NCI-H1105 treated with DMSO at 0.1 percent for 48 hours (cell line): ENCODE data around the gene EHMT1.

Source experiments
- DNase-seq: peaks from one replicate; lab custom pipeline; 2025; lab: John Stamatoyannopoulos, UW

Gene EHMT1

DNA sequence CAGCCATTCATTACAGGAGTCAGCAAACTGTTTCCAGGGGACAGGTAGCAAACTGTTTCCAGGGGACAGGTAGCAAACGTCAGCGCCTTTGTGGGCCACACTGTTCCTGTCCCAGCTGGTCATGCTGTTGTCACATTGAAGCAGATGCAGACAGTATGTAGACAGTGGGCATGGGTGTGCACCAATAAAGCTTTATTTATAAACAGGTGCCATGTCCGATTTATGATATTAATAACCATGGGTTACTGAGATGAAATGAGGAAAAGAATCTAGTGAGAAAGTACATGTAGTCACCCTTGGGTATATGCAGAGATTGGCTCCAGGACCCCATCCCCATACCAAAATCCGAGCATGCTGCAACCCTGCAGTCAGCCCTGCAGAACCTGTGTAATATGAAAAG lies 122.5 kb downstream of the EHMT1 start:
- DNase-seq, result no peak

DNA sequence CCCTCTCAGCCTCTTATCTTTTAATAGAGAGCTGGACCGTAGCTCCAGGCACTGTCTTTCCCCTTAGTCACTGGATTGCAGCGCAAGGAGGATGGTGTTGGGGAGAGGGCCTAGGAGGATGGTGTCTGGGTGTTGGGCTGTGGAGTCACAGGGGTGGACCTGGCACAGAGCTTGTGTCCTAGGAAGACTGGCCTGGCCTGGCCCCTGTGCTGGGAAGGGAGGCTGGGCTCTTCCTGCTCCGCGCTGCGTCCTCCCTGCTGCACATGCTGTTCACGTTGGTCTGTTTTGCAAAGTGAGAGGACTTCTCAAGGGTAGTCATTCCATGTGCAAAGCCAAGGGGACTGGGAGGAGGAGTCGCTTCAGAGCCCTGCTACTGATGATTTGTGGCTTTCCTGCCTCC lies 123.9 kb downstream of the EHMT1 start:
- no peak for DNase-seq

DNA sequence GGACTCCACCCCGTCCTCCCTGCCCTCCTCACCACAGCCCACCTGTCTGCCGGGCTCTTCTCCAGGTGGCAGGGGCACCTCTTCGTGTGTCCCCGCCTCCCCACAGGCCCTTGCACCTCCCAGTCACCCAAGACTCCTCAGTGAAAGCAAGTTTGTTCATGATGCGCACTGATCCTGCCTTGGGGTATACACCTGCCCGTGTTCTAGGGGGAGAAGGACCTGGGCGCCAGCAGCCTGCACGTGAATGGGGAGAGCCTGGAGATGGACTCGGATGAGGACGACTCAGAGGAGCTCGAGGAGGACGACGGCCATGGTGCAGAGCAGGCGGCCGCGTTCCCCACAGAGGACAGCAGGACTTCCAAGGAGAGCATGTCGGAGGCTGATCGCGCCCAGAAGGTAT lies 124.9 kb downstream of the EHMT1 start:
- no peak for DNase-seq

DNA sequence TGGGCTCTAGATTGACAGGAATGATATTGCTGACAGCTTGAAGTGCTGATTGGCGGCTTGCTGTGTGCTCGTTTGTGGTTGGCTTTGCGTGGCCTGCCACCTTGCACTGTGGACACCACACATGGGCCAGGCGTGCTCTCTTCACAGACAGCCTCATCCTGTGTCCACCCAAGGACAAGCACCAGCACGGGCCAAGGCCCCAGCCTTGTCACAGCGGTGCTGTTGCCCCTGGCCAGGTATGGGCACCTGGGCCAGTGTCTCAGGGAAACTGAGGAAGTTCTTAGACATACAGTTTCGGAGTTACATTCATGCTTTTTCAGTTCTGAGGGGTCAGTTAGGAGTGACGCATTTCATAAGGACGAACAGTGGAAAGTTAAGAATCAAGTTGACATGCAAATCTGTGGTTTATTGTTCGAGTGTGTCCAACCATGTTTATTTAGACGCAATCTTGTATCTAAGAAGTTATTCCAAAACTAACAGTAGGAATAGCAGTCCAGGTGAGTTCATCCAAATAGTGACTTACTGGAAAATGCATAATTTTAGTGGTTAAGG lies 125.9 kb downstream of the EHMT1 start:
- DNase-seq, result no peak

DNA sequence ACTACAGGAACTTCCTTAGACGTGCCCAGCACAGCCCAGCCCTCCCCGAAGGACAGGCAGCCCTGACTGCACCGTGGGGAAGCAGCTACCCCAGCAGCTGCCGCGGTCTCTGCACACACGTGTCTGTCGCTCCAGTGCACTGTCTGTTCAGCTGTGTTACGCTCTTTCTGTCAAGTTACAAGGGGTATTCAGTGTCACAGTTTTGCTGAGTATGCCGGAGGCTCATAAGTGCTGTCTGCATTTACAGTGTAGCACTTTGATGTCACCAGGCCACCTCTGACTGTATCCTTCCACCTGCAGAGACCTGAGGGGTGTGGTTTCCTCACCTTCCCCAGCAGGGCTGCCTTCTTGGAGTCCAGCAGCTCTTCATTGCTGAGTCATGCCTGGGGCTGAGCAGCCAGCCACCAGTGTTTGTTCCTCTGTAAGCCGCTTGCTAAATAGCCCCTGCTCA lies 126.8 kb downstream of the EHMT1 start:
- no peak for DNase-seq

DNA sequence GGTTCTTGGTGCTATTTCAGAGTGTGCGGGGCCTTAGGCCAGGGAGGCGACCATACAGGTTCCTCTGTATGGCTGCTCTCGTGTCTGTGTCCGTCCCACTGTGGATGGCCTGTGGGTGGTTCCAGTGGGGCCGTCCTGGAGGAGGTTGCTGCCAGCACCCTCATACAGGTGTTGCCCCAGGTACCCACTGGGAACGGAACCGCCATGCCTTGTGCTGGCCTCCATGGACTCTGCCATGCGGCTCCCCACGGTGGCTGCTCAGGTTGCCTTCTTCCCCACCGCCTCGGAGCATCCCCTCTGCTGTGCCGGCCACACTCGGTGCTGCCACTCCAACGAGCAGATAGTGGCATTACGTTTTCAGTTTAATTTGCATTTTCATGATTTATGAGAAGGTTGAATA lies 129.5 kb downstream of the EHMT1 start:
- DNase-seq, result no peak

DNA sequence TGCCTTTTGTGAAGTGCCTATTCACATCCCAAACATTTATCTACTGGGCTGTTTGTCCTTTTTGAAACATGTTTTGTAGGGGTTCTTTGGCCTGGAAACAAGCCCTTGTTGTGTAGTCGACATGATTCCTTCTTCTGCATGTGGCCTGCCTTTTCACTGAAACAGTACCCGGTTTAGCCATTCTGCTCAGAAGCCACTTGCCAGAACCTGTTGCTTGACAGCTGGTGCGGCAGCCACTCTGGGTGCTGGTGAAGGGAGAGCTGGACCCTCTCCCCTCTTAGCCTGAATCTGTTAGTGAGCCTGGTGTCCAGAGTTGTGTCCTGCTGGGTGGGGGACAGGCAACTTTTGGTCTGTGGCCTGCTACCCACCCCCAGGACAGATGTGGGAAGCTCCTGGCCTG lies 129.9 kb downstream of the EHMT1 start:
- DNase-seq, result no peak

DNA sequence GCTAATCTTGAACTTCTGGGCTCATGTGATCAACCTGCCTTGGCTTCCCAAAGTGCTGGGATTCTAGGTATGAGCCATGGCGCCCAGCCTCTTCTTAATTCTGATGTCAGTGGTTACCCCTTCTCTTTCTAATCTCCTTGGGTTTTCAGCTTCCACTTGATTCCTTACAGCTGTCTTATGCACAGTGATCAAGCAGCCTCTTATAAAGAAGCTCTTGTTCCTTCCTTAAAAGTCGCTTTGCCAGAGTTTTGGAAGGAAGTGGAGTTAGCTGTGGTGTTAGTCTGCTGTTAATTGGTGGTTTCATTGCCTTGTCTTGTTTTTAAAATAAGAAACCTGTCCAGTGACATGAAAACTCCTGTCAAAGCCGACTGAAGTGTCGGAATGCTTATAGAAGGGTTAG lies 130.7 kb downstream of the EHMT1 start:
- no peak for DNase-seq

DNA sequence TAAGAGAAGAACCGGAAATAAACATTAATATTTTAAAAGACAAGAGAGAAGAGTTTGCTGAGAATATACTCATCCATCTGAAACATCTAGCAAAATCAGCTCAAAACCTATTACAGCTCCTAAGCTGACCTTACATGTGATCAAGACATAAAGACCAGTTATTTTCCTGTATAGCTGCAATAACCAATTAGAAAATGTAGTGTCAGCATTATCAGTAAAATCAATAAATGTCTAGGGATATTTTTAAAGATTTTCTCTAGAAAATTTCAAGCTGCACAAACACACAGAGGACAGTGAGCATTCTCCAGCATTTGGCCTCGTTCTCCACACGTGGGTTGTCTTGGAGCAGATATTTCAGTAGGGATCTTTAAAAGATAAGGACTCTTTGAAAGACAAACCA lies 131.2 kb downstream of the EHMT1 start:
- no peak for DNase-seq

DNA sequence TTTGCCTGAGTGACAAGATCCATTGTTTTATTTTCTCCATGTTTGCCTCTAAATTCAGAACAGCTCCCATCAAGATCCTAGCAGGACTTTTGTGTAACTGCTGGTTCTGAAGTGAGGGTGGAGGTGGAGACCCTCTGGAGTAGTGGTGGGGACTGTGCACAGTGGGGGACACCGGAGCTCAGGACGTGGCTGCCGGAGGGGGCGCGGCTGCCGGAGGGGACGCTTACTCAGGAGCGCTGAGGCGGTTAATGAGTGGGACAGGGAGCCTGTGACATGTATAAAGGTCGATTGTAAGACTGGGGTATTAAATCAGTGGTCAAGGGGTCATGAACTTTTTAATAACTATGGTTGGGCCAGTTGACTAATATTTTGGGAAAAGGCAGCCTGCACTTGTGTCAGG lies 131.8 kb downstream of the EHMT1 start:
- DNase-seq, result no peak

DNA sequence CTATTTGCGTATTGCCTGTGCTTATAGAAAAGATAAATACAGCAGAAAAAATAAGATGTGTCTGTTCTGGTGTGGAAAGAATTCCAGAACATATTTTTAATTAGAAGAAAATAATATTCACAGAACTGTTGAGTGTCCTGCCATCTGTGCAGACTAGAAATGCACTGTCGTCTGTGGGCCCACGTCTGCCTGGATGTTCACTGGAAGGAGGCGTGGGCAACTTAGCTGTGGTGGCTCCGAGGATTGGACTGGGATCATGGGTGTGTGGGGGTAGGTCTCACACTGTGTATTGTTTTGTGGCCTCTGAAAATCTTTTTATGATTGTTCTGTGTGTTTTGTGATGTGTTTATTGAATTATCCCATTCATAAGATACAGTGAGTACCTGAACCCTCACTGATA lies 132.8 kb downstream of the EHMT1 start:
- DNase-seq, result no peak

DNA sequence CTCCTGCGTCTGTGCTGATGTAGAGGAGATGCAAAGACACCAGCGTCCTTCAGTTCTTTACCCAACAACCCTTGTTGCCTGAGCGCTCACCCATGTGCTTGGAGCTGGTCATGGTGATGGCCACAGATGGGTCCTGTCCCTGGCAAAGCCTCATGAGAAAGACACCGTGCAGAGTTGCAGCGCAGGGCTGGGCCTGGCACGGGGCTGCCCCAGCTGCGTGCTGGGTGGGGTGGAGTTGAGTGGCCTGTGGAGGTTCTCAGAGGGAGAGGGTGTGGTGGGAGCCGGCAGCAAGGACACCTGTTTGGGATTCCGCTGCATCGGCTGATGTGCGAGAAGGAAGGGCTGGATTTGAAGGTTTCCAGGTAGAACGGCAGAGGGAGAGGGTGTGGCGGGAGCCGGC lies 133.6 kb downstream of the EHMT1 start:
- DNase-seq, result no peak

DNA sequence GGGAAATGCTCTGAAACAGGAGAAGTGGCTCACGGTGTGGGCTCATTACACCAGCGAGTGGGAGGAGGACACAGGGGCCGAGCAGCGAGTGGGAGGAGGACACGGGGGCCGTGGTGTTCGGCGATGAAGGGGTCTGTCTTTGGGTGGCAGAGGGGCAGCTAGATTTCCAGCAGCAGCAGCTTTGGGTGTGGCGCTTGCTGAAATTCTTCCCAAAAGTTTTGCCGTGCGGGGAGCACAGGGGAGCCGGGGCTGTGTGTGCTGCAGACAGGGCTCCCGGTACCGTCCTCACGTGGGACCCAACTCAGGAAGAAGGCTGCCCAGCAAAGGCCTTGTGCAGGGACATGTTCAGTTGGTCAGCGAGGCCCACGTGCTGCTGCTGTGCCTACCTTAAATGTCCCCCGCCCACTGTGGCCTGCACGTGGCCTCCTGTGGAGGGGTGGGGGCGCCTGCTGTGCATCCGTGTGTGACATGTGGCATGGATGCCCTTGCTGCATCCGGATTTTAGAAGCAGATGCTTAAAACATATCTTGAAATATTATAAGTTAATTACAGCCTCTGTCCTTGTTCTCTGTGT lies 134.5 kb downstream of the EHMT1 start:
- no peak for DNase-seq

DNA sequence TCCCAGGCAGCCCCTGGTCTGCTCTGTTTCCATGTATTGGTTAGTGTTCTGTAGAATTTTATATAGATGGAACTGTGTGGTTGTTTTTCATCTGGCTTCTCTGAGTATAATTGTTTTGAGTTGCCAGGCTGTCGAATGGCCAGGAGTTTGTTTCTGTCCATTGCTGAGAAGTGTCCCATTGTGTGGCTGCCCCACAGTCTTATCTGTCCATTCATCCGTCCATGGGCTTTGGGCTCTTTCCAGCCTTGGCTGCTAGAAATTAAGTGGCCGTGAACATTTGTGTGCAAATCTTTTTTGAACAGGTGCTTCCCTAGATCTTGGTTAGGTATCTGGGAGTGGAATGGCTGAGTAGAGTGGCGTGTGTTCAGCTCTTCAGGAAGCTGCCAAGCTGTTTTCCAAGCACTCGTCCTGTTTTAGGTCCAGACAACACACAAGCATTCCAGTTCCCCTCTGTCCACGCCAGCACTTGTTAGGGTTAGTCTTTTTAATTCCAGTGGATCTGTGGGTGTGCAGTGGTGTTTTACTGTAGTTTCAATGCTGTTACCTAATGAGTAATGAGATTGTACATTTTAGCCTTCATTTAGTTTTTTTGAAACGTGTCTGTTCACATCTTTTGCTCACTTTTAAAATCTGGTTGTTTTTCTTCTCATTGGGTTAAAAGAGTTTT lies 136.6 kb downstream of the EHMT1 start:
- DNase-seq, result no peak

DNA sequence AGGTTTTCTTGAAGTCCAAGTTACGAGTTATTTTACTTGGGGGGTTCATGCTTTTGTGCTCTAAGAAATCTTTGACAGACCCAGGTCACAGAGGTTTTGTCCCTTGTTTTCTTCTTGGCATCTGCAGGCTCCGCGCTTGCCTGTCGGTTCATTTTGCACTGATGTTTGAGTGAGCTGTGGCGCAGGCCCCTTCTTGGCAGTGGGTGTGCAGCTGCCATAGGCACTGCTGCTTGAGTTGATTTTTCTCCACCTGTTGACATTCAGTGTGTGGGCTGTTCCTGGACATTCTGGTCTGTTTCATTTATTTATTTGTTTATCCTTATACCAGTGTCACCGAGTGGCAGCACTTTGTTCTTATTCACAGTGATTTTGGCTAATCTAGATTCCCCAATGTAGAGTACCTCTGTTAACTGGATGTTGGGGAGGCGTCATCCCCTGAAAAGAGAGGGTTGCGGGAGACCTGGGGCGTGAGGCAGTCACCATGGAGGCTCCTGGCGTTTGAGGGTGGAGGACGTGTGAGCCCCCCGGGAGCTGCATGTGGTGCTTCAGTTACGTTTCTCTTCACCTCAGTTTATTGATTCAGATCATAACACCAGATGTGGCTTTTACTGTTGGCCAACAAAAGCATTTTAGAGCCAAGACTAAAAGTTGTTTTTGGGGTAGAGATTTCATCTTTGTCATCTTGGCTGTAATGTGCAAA lies 137.4 kb downstream of the EHMT1 start:
- DNase-seq, result no peak

DNA sequence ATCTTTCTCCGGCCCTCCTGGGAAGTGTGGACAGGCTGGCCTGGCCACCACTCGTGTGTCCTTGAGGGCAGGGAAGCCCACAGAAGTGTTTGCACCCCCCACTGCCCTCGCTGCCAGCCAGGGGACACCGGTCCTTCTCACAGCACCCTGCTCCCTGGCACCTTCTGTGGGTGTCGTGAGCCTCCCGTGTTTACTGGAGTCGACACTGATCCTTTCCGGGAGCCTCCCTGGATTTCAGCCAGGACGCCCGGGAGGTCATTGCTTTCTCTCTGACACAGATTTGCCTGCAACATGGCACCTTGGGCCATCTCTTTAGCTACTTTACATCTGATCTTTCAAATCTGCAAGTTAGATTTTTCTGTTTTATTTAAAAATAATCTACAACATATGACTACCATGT lies 138.3 kb downstream of the EHMT1 start:
- no peak for DNase-seq

DNA sequence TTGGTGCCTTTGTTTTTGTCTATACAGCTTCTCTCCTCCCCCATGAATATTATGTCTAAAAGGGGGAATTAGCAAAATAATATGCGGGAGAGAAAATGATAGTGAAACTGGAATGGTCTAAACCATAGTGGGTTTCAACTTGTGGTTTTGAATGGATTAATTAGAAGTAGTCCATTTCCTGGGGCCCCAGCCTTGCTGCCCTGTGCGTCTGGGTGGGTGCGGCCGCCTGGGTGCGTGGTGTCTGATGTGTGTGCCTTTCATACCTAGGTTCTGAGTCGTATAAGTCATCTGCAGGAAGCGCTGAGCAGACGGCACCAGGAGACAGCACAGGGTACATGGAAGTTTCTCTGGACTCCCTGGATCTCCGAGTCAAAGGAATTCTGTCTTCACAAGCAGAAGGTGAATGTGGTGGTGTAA lies 138.8 kb downstream of the EHMT1 start:
- DNase-seq, result no peak

DNA sequence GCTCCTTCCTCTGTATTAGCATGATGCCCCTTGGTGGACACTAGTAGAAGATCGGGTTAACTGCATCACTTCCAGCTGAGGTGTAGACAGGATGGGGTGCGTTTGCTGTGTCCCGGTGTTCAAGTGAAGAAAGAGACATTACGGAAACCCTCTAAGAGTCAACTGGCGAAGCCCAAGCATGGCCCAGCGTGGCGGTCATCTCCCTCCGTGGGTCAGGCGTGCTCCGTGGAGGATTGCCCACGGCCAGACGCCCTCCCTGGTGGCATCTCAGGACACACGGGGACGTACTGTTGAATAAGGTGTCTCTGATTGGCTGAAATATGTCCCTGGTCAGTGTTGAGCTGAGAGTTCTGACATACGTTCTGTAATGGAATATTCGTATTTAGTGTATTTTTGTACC lies 139.3 kb downstream of the EHMT1 start:
- DNase-seq, result no peak

DNA sequence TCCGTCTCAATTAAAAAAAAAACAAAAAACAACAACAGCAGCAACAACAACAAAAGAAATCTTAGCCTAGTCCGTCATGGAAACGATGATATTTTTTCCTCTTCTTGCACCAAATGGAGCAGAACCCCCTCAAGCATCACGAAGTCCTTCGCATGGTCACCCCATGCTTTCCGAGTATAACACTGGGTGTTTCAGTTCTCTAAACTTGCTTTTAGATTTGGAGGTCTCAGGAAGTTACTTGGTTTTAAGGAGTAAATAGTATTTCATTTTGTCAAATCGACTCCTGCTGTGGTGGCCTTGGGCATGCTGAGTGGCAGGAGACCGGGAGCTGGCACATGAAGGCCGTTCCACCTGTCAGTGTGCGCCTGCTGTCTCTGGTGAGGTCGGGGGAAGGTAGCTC lies 140.3 kb downstream of the EHMT1 start:
- DNase-seq, result no peak

DNA sequence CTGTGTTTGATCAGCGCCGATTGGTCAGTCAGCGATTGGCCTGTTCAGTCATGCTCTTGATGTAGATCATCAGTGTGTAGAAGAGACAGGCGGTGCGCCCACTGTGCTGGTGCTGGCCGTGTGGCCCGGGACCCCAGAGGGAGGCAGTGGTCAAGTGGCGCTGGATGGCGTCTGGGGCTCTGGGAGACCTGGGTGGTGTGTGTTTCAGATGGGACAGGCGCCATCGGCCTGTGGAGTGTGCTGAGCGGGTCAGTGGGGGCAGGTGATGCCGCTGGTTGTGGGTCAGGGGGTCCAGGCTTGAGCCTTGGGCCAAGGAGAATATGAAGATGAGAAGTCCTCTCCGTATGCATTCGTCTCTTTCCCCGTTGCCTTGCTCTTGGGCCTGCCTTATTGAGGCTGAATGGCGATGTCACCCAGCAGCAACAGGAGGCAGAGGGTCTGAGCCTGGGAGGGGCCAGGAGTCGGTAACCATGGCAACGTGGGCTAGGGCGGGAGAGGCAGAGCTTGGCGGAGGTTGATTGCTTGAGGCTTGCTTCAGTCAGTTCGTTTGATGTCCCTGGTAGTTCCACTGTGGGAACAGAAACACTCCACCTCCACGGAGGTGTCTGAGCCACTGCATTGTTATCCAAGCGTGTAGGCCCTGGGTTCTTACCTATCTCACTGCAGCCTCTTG lies 141.0 kb downstream of the EHMT1 start:
- no peak for DNase-seq

DNA sequence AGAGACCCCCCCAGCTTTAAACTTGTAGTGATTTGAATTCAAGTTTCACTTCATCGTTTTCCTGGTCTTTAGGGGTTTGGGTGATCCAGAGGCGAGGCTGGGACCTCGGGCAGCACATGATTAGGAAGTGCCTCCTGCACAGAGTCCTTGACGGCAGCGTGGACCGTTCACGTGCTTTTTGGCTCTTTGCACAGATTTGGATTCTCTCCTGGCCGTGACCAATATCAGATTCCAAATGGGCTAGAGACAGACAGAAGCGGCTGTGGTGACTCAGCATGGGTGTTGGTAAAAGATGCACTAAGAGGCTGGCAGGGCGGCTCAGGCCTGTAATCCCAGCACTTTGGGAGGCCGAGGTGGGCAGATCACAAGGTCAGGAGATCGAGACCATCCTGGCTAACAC lies 141.6 kb downstream of the EHMT1 start:
- no peak for DNase-seq

DNA sequence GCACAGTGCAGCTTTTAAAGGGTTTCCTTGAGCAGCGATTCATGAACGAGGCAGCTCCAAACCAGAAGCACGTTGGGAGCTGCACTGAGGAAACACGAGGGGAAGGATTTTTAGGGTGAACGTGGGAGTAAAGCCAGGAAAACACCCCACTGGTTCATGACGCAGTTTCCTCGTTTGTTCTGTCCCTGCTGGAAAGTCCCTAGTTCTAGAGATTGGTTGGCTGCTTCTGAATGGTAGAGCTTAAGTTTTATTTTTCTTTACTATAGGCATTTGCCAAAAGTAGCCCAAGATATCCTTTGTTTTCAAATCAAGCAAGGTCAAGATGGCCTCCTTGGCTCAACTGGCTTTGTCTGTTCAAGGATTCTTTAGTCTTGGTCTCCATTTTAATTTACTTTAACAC lies 142.2 kb downstream of the EHMT1 start:
- DNase-seq, result no peak

DNA sequence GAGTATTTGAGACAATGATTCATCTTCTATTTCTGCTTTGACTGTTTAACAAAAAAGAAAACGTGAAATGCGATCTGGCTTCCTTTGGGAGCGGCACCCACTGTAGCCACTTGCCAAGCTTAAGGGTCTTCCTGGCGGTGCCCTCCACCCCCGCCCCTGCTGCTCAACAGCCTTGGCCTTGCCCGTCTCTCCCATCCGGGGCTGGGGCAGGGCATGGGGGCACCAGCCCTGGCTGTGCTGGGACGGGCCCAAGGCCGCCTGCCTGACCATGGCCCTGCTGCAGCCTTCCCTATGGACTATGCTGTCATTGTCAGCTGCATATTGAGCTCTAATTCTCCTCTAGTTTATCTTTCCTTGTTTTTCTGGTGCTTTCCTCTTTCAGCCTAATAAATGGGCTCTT lies 143.0 kb downstream of the EHMT1 start:
- DNase-seq, result no peak
